GM10248 (cell line): ENCODE data around the gene ARAP2.

Source experiments
- CTCF ChIA-PET: fragments of 300-600 bp; sonication (Branson Sonifier 250); formaldehyde crosslinking; extraction: SDS; loops from one replicate; lab custom pipeline; 2021; ENCODE audit warnings: antibody characterized with exemption; lab: Yijun Ruan, JAX
- POLR2A ChIA-PET: fragments of 350-650 bp; sonication (Branson Sonifier 250); formaldehyde crosslinking; extraction: SDS; loops from one replicate; lab custom pipeline; 2020; ENCODE audit warnings: antibody characterized with exemption; lab: Yijun Ruan, JAX
- DNase-seq: peaks from one replicate; pipeline ENCODE4 v3.0.0; 2012; ENCODE audit errors: extremely low spot score
- TF ChIP-seq, protein P1 (sequence below): IDR thresholded peaks from 2 replicates; pipeline ENCODE4 v1.5.1; 2012; ENCODE audit warnings: mild to moderate bottlenecking, low read depth; ENCODE audit errors: extremely low read depth, missing control alignments, control extremely low read depth

Gene ARAP2

DNA sequence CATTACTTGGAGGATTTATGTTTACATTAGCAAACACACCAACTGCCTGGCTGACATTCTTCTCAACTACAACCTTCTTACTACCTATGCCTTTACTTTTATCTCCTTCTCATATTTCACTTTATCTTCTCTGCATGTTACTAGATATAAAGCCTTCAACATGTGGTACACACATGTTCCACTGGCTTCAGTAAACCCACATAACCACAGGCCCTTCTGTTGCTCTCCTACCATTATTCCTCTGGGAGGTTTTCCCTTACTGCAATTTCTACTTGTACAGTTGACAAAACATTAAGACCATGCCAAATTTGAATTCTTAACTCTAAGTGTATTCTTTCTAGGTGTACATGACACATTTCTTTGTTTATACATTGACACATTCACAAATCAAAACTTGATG, 133.1 kb downstream of the ARAP2 start:
- ChIA-PET CTCF (no interaction called here), POLR2A (no interaction called here)
- DNase-seq, result no peak
- TF ChIP-seq, protein P1, sequence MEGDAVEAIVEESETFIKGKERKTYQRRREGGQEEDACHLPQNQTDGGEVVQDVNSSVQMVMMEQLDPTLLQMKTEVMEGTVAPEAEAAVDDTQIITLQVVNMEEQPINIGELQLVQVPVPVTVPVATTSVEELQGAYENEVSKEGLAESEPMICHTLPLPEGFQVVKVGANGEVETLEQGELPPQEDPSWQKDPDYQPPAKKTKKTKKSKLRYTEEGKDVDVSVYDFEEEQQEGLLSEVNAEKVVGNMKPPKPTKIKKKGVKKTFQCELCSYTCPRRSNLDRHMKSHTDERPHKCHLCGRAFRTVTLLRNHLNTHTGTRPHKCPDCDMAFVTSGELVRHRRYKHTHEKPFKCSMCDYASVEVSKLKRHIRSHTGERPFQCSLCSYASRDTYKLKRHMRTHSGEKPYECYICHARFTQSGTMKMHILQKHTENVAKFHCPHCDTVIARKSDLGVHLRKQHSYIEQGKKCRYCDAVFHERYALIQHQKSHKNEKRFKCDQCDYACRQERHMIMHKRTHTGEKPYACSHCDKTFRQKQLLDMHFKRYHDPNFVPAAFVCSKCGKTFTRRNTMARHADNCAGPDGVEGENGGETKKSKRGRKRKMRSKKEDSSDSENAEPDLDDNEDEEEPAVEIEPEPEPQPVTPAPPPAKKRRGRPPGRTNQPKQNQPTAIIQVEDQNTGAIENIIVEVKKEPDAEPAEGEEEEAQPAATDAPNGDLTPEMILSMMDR, result no peak

DNA sequence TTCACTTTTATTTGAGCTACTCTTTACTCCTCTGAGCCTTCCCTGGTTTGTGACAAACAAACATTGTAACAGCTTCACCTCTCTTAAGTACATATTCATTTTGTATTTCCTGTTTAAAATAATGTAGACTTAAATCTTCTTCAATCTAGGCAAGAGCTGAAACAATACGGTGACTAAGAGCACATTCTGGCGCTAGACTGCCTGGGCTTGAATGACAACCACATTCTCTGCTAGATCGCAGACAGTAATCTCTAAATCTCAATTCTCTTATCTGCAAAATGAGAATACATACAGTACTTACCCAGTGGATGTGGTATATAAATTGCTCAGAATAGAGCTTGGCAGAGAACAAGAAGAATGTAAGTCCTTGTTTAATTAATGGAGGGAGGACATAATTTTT, 144.8 kb downstream of the ARAP2 start:
- TF ChIP-seq, protein P1, result no peak
- no peak for DNase-seq
- CTCF ChIA-PET, result interaction anchor here (1.0 to 1.3 kb wide), 3 partner anchors 14 to 20 kb away, joined by 3 read pairs; no protein-coding TSS in a partner anchor
- POLR2A ChIA-PET, result no interaction called here

DNA sequence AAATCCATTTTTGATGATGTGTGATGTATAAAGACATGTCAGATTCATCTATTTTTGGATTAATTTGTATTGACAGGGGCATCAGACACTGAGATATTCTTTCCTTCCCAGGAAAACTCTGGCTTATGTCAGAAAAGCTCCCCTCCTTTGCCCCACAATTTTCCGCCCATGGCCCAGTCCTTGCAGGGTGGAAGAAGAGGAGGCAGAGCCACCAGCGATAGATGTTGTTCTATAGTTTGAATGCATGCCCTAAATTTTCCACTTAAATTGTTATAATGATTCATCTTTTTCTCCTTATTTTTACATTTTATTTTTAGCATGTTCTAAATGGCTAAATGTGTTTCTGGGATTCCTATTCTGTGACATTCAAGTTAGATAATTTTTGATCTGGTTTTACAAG, 149.3 kb downstream of the ARAP2 start:
- DNase-seq, result no peak
- CTCF ChIA-PET, result interaction anchor here (0.9 to 1.0 kb wide), 2 partner anchors 19 to 21 kb away, joined by 3 read pairs; no protein-coding TSS in a partner anchor
- TF ChIP-seq, protein P1, result no peak
- POLR2A ChIA-PET, result no interaction called here

DNA sequence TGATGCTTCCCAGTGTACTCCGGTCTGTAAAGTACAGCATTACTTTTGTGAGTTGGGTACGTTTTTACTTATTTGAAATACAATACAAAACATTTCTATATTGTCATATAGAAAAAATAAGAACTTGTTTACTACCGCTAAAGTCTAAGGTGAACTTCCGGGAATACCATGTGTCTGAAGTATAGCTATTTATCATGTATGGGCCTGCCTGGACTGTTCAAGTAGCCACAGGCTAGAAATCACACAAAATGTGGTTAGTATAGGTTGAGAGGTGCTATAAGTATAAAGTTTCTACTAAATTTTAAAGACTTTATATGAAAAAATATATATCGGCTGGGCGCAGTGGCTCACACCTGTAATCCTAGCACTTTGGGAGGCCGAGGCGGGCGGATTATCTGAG, 152.3 kb downstream of the ARAP2 start:
- POLR2A ChIA-PET, result no interaction called here
- DNase-seq, result no peak
- TF ChIP-seq, protein P1, result no peak
- CTCF ChIA-PET, result no interaction called here

DNA sequence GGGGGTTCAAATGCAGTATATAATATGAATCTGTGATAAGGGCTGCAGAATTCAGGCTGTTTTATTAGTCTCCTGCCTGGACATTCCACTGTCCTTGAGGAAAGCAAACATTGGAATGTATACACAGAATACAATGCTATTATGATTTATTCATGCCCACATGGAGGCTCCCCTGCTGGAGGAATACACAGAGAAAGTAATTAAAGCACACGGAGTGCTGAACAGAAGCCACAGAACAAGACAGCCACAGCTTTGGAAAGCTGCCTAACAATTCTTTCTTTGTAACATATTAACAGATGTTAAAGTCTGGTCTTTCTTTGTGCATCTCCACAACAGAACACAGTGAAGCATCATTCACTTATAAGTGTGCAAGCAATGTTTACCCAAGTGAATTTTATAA, 155.8 kb downstream of the ARAP2 start:
- no peak for DNase-seq
- TF ChIP-seq, protein P1, result no peak
- POLR2A ChIA-PET, result no interaction called here
- CTCF ChIA-PET, result no interaction called here

DNA sequence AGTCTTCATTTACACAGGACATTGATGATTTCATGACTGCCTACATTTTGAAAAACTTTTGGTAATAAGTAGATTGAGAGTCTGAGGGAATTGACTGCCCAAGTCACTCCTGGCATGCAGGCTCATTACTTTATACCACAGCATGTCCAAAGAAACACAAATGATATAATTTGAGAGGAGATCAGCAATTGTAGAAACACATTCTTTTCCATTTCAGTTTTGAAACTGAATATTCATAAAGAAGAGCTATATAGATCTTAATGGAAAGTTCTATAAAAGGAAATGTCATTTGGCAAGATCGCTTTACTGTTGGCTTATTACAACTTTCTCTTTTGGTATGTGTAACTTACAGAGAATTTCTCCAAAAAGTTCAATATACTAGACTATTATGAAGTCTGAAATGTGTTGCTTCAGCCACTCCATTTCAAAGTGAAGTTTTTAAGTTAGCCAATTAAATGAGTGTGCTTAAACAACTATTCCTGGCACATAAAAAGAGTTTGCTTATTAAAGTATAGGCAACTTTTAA, 158.0 kb downstream of the ARAP2 start:
- DNase-seq, result no peak
- CTCF ChIA-PET, result interaction anchor here (1.3 kb wide), 1 partner anchor 31 kb away, joined by 3 read pairs; no protein-coding TSS in a partner anchor
- TF ChIP-seq, protein P1, result no peak
- POLR2A ChIA-PET, result no interaction called here
